Measurements from ENCODE around the gene TCEAL9.
A peak's percentile ranks its signal among the peaks of the same experiment; 100 is the strongest.
"Not testable (repeated sequence)": the region's sequence is repeated elsewhere in the genome, so short reads cannot be mapped to it uniquely, and the experiment has no call there.

TCEAL9 gene

DNA sequence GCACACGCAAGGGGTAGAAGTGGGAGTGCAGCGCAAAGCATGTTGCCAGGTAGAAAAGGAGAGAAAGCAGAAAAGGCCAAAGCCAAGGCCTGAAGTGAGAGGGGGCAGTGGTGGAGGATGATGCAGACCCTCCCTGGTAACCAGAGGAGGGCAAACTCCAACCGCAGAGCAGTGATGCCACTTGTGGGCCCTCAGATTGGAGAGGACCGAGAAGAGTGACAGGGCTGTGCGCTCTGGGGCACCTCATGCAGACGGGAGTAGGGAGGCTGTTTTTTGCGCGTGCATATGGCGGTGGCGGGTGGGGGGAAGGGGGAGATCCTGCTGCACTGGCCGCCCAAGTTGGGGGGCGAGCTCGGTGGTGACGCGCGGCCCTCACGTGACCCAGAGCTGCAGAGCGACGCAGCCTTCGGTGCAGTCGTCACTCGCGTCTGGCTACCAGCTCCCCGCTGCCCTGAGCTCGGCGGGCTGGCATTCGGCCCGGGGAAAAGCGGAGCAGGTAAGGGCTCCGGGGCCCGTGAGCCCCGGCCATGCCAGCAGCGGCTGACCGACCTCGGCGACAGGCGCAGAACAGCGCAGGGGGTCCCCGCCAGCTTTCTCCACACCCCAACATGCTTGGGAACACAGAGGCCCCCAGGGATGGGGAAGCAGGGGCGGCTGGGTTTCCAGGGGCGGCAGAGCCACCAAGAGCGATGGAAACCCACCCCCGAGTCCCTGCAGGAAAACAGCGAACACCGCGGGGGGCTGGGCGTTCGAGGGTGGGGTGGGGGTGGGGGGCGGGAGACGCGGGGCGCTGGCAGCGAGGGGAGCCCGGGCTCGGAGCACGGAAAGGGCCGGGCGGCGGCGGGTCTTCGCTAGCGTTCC lies 20.0 kb downstream of the TCEAL9 start, which contains the start of gene BEX3:
Gene BEX3, plus strand, starts transcription at position 421 of the 861 bp plus-strand sequence. CDS start 984 bp downstream, outside the sequence.
- DNase-seq: peak; percentile 21

DNA sequence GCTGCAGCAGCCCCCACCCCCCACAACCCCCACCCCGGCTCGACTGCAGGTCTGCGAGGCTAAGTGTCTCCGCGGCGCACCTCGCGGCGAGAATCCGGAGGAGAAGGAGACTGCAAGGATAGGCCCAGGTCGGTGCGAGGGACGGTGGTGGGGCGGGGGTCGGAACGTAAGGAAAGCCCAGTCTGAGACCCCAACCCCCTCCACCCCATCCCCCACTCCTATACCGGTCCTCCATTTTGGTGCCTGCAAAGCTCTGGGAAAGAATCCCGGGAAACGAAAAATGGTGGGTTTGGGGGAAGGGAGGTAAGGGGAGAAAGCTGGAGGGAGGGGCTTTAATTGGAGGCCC lies 20.6 kb downstream of the TCEAL9 start:
- peak; percentile 1 for DNase-seq

DNA sequence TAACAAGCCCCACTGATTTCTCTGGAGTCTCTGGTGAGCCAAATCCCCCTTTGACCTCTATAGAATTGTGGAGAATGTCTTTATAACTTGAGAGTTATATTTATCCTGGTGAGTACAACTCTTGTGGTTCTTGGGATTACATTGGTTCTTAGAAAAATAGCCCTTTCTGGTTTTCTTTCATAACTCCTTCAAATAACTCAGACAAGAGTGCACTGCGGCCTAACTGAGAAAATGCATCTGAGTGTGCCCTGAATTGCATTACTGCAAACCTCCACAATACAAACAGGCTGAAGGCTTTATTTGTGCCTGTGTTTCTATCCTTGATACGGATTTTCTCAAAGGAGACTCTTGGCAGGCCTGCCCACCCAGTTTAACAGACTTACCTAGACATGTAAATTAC lies 22.7 kb downstream of the TCEAL9 start:
- DNase-seq: no peak

DNA sequence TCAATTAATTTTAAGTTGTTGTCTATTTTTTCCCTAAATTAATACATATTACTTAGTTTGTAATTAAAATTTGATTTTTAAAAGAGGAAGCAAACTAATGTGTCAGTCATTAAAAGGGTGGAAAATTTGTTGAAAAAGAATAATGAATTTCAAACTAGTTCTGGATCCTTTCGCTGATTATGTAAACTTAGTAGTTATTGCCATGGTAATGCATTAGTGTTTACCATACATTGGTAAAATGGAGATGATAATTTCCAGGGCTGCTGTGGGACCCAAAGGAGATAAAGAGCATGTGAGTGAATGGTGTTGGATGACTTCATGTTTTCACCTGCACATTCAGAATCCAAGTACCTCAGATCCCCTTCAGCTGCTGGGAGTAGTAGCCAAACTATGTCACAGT lies 26.6 kb downstream of the TCEAL9 start:
- no peak for DNase-seq

DNA sequence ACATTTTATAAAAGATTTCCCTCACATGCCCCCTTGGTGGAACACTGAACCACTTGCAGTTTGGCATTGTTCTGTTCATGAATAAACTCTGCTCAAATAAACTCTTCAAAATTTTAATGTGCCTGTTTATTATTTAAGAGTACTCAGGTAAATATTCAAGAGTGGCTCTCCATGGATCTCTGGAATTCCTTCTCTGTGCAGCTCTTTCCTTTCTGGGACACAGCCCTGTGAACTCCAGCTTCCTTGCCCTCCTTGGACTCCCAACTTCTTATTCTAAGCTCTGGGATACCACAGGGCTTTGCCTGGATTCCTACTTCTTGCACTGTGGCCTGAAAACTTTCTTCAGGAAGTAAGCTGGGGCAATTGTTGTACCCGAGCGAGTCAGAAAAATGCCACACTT lies 28.4 kb downstream of the TCEAL9 start:
- no peak for DNase-seq

DNA sequence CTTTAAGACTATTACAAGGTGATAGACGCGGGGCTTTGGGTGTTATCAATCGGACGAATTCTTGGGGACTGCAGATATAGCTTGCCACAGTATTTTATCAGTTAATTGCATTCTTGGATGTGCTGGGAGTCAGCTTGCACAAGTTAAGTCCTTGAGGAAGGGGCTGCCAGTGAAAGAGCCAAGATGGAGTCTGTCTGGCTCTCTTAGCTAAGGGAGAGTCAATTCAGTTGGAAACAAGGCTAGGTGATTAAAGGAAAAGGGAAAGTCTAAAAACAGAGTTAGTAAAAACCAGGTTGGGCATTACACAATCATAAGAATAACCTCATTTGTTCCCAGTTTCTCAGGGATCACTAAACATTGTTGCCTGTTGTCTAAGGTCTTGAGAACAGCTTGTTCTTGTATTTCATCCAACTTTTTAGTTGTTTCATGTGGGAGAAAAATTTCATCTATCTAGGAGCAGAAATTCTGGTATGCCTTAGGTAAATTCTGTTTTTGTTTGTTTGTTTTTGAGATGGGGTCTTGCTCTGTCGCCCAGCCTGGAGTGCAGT lies 29.1 kb downstream of the TCEAL9 start:
- not testable (repeated sequence) for DNase-seq

DNA sequence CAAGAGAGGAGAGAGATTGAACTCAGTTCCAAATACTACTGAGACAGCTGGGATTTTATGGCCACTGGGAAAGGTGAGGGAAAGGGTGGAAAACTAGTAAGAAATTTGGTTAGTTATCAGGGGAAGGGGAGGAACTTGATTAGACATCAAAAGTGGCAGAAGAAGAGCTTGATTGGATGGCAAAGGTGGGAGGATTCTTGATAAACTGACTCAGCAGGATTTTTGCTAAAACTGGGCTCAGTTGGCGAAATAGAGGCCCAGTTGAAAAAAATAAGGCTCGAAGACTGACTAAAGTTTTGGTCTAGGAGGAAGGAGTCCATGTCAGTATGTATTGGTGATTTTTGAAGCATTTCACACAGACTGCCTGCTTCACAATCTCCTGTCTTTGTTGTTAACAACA lies 30.0 kb downstream of the TCEAL9 start:
- no peak for DNase-seq

DNA sequence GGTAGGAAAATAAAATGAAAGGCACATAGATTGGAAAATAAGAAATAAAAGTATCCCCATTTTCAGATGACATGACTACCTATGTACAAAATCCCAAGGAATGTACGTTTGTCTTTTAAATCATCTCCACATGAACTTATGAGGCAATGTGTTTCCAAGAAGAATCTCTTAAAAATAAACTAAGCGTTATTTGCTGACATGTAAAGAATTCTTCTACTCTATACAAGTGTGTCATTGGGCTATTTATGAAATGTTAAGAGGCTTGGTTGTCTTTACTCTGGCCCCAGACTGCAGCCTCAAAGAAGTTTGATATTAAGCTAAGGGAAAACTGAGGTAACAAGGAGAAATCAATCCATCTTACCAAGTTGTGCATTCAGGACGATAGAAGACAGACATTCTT lies 37.2 kb downstream of the TCEAL9 start:
- DNase-seq: no peak

DNA sequence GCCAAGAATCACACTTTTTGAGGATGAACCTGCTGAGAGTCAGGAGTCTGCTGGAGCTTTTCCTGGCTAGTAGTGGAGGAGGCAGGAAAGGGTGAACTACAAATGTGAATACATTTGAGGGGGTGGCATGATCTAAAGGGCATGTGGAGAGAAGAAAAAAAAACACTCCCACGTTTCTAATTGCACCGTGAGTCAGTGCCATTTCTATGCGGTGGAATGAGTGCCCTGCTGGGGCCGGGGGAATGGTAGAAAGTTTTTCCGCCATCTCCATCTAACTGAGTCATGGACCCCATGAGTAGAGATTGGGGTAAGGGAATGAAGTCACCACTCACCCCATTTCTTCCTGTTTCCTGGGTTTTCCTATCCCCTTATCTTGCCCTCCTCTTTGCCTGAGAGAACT lies 39.9 kb downstream of the TCEAL9 start:
- DNase-seq: no peak

DNA sequence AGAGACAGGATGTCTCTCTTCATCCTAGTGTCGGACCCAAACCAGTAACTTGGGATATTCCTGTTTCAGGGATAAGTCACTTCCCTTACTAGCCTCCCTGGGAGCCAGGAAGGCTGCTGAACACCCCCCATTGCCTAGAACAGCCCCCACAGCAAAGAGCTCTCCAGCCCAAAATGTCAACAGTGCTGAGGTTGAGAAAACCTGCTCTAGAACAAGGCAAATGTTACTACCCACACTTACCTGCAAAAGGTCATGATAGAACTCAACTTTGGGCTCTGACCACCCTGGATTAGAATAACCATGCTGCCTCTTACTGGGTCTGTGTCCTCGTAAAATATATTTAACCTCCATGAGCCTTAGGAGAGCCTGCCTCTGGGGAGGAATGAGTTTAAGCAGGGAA lies 40.4 kb downstream of the TCEAL9 start:
- DNase-seq: no peak

DNA sequence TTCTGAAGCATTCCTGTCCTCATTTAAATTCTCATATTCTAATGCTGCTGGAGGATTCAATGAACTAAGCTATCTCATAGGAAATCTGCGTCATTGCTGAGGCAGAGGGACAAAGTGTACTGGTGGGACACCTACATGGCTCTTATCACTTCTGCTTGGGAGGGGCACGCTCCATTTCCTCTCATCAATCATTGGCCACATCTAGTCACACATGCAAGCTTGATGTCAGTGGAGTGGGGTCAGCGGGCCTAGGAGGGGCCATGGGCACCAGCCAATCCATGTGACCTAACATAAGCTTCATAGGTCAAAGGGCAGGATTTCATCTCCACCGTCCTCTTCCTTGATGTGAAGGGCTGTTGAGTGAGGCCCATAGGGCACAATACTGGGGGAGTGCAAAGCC lies 41.4 kb downstream of the TCEAL9 start:
- DNase-seq: no peak

DNA sequence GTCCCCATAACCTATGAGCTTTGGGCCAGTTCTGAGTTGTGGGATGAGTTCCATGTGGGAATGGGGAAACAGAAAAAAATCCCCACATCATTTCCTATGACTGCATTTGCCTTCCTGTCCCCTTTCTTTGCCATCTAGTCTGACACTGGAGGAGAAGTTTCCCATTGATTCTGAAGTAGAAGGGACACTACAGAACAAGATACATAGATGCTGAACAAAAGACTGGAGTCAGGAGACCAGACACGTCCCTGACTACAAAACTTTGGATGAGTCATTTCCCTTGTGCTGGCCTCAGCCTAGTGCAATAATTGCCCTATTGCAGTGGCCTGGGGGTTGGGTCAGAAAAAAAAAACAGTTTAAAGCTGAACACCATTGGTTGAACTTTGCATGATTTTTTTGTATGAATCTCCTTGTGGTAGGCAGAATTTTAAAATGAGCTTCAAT lies 42.1 kb downstream of the TCEAL9 start:
- no peak for DNase-seq

DNA sequence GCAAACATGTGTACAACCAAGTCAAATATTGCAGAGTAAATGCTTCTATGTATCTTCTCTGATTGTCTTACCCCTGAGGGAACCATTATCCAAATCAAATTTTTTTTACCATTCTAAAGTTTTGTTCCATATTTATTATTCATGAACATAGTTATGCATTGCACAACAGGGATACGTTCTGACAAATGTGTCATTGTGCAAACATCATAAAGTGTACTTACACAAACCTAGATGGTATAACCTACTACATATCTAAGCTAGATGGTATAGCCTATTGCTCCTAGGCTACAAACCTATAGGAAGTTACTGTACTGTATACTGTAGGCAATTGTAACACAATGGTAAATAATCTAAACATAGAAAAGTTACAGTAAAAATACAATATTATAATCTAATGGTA lies 43.4 kb downstream of the TCEAL9 start:
- no peak for DNase-seq

DNA sequence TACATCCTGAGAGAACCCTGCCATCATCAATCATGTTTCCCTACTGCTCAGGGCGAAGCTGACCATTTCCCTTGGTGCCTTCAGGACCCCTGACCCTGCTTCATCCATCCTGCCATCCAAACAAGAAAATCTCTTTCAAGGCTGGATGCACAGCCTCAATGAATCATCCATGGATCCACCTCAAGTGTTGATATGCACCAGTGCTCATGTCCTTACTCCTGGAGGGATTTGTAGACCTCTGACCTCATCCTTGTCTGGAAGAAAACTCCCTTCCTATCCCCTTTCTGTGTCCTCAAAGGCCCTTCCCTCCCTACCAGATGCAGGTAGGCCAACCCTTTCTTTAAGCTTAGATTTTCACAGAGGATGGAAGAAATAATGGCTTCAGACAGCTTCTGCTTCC lies 44.6 kb downstream of the TCEAL9 start:
- DNase-seq: no peak

DNA sequence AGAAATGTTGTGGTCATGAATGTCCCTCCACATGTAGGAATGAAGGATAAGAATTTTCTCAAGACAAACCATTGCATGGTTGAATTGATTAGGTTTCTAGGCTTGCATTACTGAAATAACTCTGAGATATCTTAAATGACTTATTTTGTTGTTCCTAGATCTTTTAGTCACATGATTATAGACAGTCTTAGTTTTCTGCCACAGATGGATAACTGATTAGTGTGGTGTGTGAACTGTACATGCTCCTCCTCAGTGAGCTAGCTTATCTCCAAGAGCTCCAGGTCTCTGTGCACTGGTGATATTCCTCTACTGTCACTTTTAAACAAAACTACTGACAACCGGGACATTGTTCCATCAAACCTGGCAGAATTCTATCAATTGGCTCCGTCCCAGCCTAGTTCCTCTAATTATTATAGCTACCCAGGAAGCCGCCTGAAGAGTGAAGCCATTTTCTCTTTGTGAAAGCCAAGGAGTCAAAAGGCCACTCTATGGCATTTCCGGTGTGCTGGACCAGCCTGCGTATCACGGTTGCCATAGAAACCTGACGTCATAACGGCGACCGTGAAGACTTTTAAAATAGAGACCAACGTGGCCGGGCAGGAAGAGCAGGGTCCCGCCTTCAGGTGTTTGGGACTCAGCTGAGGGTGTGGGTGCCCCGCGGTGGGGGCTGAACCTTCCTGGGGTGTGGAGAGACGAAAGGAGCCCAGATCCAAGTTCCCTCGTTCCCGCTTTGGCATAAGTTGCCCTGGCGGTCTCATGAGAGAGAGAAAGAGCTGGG lies 48.1 kb downstream of the TCEAL9 start:
- peak; percentile 31 for DNase-seq

DNA sequence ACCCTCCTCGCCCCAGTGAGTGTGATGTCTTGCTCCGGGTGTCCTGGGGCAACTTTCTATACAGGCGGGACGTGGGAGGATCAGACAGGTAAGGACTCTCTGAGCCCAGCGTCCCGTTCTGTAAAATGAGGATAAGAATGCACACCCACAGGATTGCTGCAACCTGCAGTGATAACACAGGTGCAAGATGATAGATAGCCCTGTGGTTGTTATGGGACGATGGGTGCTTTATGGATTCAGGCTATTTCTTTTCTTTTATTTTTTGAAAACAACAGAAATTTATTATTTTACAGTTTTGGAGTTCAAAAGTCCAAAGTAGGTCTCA lies 48.7 kb downstream of the TCEAL9 start:
- no peak for DNase-seq

DNA sequence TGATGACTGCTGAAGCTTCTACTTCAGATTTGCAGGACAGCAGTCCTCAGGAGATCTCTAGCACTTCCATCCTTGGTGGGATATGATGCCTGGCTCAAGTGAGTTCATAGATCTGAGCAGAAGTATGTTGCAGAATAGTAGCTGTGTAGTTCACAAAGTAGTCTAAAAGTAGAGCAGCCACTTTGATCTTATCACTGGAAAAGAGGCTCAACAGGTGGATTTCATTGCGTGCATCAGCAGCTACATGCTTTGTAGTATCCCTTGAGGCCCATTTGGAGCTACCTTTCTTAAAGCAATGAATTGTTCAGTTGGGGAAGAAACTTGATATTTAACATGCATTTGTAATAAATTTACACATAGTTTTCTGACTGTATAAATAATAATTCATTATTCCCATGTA lies 50.0 kb downstream of the TCEAL9 start:
- no peak for DNase-seq

DNA sequence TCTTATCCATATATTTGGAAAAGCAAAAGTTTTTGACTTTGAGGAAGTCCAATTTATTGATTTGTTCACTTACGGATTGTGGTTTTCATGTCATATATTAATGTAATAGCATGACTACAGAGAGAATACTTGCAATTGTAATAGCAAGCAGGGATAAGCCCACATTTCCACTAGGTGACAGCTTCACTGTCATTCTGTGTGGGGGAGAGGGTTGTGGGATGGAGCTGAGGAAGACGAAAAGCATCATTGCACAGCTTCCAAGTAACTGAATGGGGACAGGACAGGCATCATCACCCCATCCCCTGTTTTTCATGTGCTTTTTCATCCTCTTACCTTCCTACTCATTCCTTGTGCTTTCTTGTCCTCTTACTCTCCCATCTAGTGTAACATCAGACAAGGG lies 51.5 kb downstream of the TCEAL9 start:
- DNase-seq: no peak

Data from activated naive CD4-positive, alpha-beta T cell treated with Interleukin-2 at 50 U/mL for 16 hours (primary cell).